GM23338 (cell line): ENCODE measurements around the gene MRC2. TPM values are rescaled to one million over a fixed set of nuclear protein-coding genes. Genes with fewer than 3 reads are reported as not detected.

Source experiments
- ATAC-seq: fragments of 200-7000 bp; cut with Tn5 transposase; 3 replicates; pipeline ENCODE4 v1.9.1; 2020
- DNase-seq: peaks from one replicate; pipeline ENCODE4 v3.0.0-alpha.2; 2015; ENCODE audit warnings: low spot score
- H2AFZ ChIP-seq: fragments of 200-600 bp; sonication (generic); 2 replicates; pipeline ENCODE4 v1.8.0; 2016; ENCODE audit warnings: antibody characterized with exemption, mild to moderate bottlenecking, moderate library complexity
- H3F3A ChIP-seq: fragments of 200-600 bp; sonication (generic); replicated peaks from 2 replicates; pipeline ENCODE4 v1.8.0; 2017; ENCODE audit warnings: antibody characterized with exemption, mixed run types, low read depth
- H3K27ac ChIP-seq: fragments of 200-600 bp; sonication (generic); 2 replicates; pipeline ENCODE4 v1.6.1; 2016; ENCODE audit warnings: low read depth
- H3K27me3 ChIP-seq: fragments of 200-600 bp; sonication (generic); 2 replicates; pipeline ENCODE4 v1.8.0; 2016; ENCODE audit warnings: mild to moderate bottlenecking, mixed run types, moderate library complexity; ENCODE audit not compliant: insufficient read depth
- H3K36me3 ChIP-seq: fragments of 200-600 bp; sonication (generic); 2 replicates; pipeline ENCODE4 v1.8.0; 2016; ENCODE audit warnings: mild to moderate bottlenecking; ENCODE audit not compliant: insufficient read depth
- H3K4me1 ChIP-seq: fragments of 200-600 bp; sonication (generic); 2 replicates; pipeline ENCODE4 v1.8.0; 2016; ENCODE audit warnings: mild to moderate bottlenecking, moderate library complexity; ENCODE audit not compliant: insufficient read depth
- H3K4me2 ChIP-seq: fragments of 200-600 bp; sonication (generic); 2 replicates; pipeline ENCODE4 v1.7.1; 2017; ENCODE audit warnings: mixed run types
- H3K4me3 ChIP-seq: fragments of 200-600 bp; sonication (generic); 2 replicates; pipeline ENCODE4 v1.6.1; 2016; ENCODE audit warnings: mixed run types
- H3K79me2 ChIP-seq: fragments of 200-600 bp; sonication (generic); replicated peaks from 2 replicates; pipeline ENCODE4 v1.8.0; 2017; ENCODE audit warnings: mild to moderate bottlenecking; ENCODE audit not compliant: insufficient read depth
- H3K9me2 ChIP-seq: fragments of 200-600 bp; sonication (generic); 2 replicates; pipeline ENCODE4 v1.8.0; 2017; ENCODE audit not compliant: insufficient read depth
- H4K20me1 ChIP-seq: fragments of 200-600 bp; sonication (generic); replicated peaks from 2 replicates; pipeline ENCODE4 v1.8.0; 2017; ENCODE audit warnings: mild to moderate bottlenecking; ENCODE audit not compliant: insufficient read depth
- H3K27ac Mint-ChIP-seq: 2 replicates; pipeline ENCODE4 v1.8.0; 2020; ENCODE audit warnings: inconsistent platforms, mild to moderate bottlenecking, moderate library complexity, mixed read lengths
- H3K27me3 Mint-ChIP-seq: 3 replicates; pipeline ENCODE4 v1.8.0; 2022; ENCODE audit warnings: low read depth, mild to moderate bottlenecking, moderate library complexity, mixed read lengths, inconsistent platforms; ENCODE audit not compliant: insufficient read depth, poor library complexity
- H3K36me3 Mint-ChIP-seq: 3 replicates; pipeline ENCODE4 v1.8.0; 2021; ENCODE audit warnings: low read depth, mild to moderate bottlenecking, inconsistent platforms, moderate library complexity, mixed read lengths
- H3K4me1 Mint-ChIP-seq: 3 replicates; pipeline ENCODE4 v1.8.0; 2020; ENCODE audit warnings: mild to moderate bottlenecking, inconsistent platforms, mixed read lengths
- H3K4me3 Mint-ChIP-seq: 3 replicates; pipeline ENCODE4 v1.8.0; 2021; ENCODE audit warnings: moderate library complexity, mild to moderate bottlenecking, inconsistent platforms, mixed read lengths
- H3K9me3 Mint-ChIP-seq: 3 replicates; pipeline ENCODE4 v1.8.0; 2020; ENCODE audit warnings: moderate library complexity, mild to moderate bottlenecking, inconsistent platforms, mixed read lengths
- CREB1 ChIP-seq: fragments of 250-450 bp; sonication (Bioruptor Pico); IDR thresholded peaks from 2 replicates; pipeline ENCODE4 v1.5.0; 2020; ENCODE audit warnings: low read depth, mild to moderate bottlenecking, moderate library complexity
- CTCF ChIP-seq, 2 experiments: fragments of 200-600 bp in 1 of 2; sonication (generic) in 1 of 2; conservative IDR thresholded peaks; 2 replicates each; pipeline versions ENCODE4 v1.5.1 to v1.6.1; 2016 to 2017; ENCODE audit warnings: antibody characterized with exemption in 2 of 2, low read depth in 2 of 2, mild to moderate bottlenecking in 2 of 2, moderate library complexity in 1 of 2
- ETS1 ChIP-seq: IDR thresholded peaks from 2 replicates; pipeline ENCODE4 v1.6.1; 2016; ENCODE audit warnings: antibody characterized with exemption
- EZH2 ChIP-seq: fragments of 200-600 bp; sonication (generic); IDR thresholded peaks from one replicate; pipeline ENCODE4 v1.8.0; 2017; ENCODE audit warnings: antibody characterized with exemption, mild to moderate bottlenecking, low read depth; ENCODE audit not compliant: unreplicated experiment
- EZH2phosphoT487 ChIP-seq: fragments of 200-600 bp; sonication (generic); IDR thresholded peaks from one replicate; pipeline ENCODE4 v1.8.1; 2018; ENCODE audit warnings: antibody characterized with exemption; ENCODE audit not compliant: unreplicated experiment
- JUNB ChIP-seq: IDR thresholded peaks from one replicate; pipeline ENCODE4 v1.6.1; 2016; ENCODE audit warnings: antibody characterized with exemption; ENCODE audit not compliant: unreplicated experiment
- NANOG ChIP-seq: IDR thresholded peaks from 2 replicates; pipeline ENCODE4 v1.6.1; 2016; ENCODE audit warnings: antibody characterized with exemption, borderline replicate concordance
- POLR2AphosphoS5 ChIP-seq: IDR thresholded peaks from 2 replicates; pipeline ENCODE4 v1.6.1; 2016; ENCODE audit warnings: antibody characterized with exemption, low read depth
- REST ChIP-seq: IDR thresholded peaks from one replicate; pipeline ENCODE4 v1.6.1; 2018; ENCODE audit warnings: antibody characterized with exemption; ENCODE audit not compliant: unreplicated experiment
- STAT1 ChIP-seq: IDR thresholded peaks from one replicate; pipeline ENCODE4 v1.6.1; 2016; ENCODE audit warnings: antibody characterized with exemption; ENCODE audit not compliant: unreplicated experiment
- ZNF114 ChIP-seq: fragments of 250-450 bp; sonication (Bioruptor Pico); IDR thresholded peaks from 2 replicates; pipeline ENCODE4 v1.5.0; 2020; ENCODE audit warnings: mild to moderate bottlenecking, moderate library complexity
- ZNF331 ChIP-seq: fragments of 250-450 bp; sonication (Bioruptor Pico); IDR thresholded peaks from 2 replicates; pipeline ENCODE4 v1.5.0; 2020; ENCODE audit warnings: low read depth, mild to moderate bottlenecking, moderate library complexity
- polyA plus RNA-seq: library from polyadenylated mRNA; unstranded; fragments of >200 nt; fragmentation: Nextera tagmentation; extraction: Ambion mirVana; gene quantifications from 2 replicates; pipeline ENCODE4 v1.2.1, GENCODE V29; 2016
- total RNA-seq: library from RNA; depleted of rRNA; stranded (reverse); fragments of >200 nt; shearing (Covaris generic); gene quantifications from 2 replicates; pipeline ENCODE4 v1.2.3, GENCODE V29; 2014
- TF ChIP-seq, protein P1 (sequence below): fragments of 250-450 bp; sonication (Bioruptor Pico); IDR thresholded peaks from 2 replicates; pipeline ENCODE4 v1.5.0; 2020; ENCODE audit warnings: mild to moderate bottlenecking, moderate library complexity

The MRC2 gene
- total and polyA plus RNA-seq, 2 experiments from 2014 or later: 8.0 to 38.6 TPM

- DNase-seq (no peak), ATAC-seq (no peak)
- Histone ChIP-seq H3K36me3 (no peaks in the 10 kb centered on the region), H3K4me1 (no peaks in the 10 kb centered on the region; the same call in 1 of the 2 replicates), H2AFZ (no peak overlapping the region), H3K27me3 (no peaks in the 10 kb centered on the region), H3K9me2 (no peaks in the 10 kb centered on the region), H3K4me3 (no peak overlapping the region), H3K27ac (no peak overlapping the region), H3F3A (no peaks in the 10 kb centered on the region), H3K4me2 (no peak overlapping the region), H3K79me2 (no peaks in the 10 kb centered on the region), H4K20me1 (no peaks in the 10 kb centered on the region)
- H3K27ac Mint-ChIP-seq: no peak overlapping the region
- no peaks in the 10 kb centered on the region for H3K9me3 Mint-ChIP-seq
- peaks cover 12% of the 10 kb centered on the region; the same call in 2 of the 3 replicates for H3K4me1 Mint-ChIP-seq
- H3K27me3 Mint-ChIP-seq: peaks cover 2% of the 10 kb centered on the region
- no peaks in the 10 kb centered on the region for H3K36me3 Mint-ChIP-seq
- H3K4me3 Mint-ChIP-seq: no peak overlapping the region
- TF ChIP-seq REST (no peak), EZH2 (no peak), STAT1 (no peak), JUNB (no peak), EZH2phosphoT487 (no peak), POLR2AphosphoS5 (no peak), NANOG (no peak), ZNF114 (no peak), ETS1 (no peak), ZNF331 (CRISPR knock-in tag) (no peak), CTCF (conservative IDR thresholded peaks at IDR 0.05; ENCODE audit: low read depth in 2 of 2) (no peak), CREB1 (CRISPR knock-in tag) (no peak)
- TF ChIP-seq, protein P1, sequence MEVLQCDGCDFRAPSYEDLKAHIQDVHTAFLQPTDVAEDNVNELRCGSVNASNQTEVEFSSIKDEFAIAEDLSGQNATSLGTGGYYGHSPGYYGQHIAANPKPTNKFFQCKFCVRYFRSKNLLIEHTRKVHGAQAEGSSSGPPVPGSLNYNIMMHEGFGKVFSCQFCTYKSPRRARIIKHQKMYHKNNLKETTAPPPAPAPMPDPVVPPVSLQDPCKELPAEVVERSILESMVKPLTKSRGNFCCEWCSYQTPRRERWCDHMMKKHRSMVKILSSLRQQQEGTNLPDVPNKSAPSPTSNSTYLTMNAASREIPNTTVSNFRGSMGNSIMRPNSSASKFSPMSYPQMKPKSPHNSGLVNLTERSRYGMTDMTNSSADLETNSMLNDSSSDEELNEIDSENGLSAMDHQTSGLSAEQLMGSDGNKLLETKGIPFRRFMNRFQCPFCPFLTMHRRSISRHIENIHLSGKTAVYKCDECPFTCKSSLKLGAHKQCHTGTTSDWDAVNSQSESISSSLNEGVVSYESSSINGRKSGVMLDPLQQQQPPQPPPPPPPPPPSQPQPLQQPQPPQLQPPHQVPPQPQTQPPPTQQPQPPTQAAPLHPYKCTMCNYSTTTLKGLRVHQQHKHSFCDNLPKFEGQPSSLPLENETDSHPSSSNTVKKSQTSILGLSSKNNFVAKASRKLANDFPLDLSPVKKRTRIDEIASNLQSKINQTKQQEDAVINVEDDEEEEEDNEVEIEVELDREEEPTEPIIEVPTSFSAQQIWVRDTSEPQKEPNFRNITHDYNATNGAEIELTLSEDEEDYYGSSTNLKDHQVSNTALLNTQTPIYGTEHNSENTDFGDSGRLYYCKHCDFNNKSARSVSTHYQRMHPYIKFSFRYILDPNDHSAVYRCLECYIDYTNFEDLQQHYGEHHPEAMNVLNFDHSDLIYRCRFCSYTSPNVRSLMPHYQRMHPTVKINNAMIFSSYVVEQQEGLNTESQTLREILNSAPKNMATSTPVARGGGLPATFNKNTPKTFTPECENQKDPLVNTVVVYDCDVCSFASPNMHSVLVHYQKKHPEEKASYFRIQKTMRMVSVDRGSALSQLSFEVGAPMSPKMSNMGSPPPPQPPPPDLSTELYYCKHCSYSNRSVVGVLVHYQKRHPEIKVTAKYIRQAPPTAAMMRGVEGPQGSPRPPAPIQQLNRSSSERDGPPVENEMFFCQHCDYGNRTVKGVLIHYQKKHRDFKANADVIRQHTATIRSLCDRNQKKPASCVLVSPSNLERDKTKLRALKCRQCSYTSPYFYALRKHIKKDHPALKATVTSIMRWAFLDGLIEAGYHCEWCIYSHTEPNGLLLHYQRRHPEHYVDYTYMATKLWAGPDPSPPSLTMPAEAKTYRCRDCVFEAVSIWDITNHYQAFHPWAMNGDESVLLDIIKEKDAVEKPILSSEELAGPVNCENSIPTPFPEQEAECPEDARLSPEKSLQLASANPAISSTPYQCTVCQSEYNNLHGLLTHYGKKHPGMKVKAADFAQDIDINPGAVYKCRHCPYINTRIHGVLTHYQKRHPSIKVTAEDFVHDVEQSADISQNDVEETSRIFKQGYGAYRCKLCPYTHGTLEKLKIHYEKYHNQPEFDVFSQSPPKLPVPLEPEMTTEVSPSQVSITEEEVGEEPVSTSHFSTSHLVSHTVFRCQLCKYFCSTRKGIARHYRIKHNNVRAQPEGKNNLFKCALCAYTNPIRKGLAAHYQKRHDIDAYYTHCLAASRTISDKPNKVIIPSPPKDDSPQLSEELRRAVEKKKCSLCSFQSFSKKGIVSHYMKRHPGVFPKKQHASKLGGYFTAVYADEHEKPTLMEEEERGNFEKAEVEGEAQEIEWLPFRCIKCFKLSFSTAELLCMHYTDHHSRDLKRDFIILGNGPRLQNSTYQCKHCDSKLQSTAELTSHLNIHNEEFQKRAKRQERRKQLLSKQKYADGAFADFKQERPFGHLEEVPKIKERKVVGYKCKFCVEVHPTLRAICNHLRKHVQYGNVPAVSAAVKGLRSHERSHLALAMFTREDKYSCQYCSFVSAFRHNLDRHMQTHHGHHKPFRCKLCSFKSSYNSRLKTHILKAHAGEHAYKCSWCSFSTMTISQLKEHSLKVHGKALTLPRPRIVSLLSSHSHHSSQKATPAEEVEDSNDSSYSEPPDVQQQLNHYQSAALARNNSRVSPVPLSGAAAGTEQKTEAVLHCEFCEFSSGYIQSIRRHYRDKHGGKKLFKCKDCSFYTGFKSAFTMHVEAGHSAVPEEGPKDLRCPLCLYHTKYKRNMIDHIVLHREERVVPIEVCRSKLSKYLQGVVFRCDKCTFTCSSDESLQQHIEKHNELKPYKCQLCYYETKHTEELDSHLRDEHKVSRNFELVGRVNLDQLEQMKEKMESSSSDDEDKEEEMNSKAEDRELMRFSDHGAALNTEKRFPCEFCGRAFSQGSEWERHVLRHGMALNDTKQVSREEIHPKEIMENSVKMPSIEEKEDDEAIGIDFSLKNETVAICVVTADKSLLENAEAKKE (CRISPR knock-in tag): no peak
These were observed 91.0 kb downstream of the MRC2 start for GRCh38 chr17:62718429-62718828.
